Measurements from ENCODE around the gene TBC1D30.

GRCh38 chr12:64889434-64890216 lies 65.2 kb downstream of the TBC1D30 start:
- TF ChIP-seq, protein P1, sequence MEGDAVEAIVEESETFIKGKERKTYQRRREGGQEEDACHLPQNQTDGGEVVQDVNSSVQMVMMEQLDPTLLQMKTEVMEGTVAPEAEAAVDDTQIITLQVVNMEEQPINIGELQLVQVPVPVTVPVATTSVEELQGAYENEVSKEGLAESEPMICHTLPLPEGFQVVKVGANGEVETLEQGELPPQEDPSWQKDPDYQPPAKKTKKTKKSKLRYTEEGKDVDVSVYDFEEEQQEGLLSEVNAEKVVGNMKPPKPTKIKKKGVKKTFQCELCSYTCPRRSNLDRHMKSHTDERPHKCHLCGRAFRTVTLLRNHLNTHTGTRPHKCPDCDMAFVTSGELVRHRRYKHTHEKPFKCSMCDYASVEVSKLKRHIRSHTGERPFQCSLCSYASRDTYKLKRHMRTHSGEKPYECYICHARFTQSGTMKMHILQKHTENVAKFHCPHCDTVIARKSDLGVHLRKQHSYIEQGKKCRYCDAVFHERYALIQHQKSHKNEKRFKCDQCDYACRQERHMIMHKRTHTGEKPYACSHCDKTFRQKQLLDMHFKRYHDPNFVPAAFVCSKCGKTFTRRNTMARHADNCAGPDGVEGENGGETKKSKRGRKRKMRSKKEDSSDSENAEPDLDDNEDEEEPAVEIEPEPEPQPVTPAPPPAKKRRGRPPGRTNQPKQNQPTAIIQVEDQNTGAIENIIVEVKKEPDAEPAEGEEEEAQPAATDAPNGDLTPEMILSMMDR (IDR thresholded peaks at IDR 0.05): no peak
- TF ChIP-seq POLR2A (IDR thresholded peaks at IDR 0.05) (no peak), POLR2AphosphoS5 (IDR thresholded peaks at IDR 0.05) (no peak)

All from gastroesophageal sphincter (tissue), 3 donors.